Chondrocyte (in vitro differentiated cells): ENCODE measurements around the gene CFAP68. TPM values are rescaled to one million over a fixed set of nuclear protein-coding genes. Genes with fewer than 3 reads are reported as not detected.

Experiments used
- DNase-seq: peaks from one replicate; pipeline ENCODE4 v3.0.0; 2021; ENCODE audit warnings: mixed read lengths, low spot score
- H3K27ac Mint-ChIP-seq: one replicate; pipeline ENCODE4 v1.8.0; 2021; ENCODE audit warnings: mild to moderate bottlenecking, moderate library complexity, mixed read lengths; ENCODE audit not compliant: unreplicated experiment
- H3K27me3 Mint-ChIP-seq: 2 replicates; pipeline ENCODE4 v1.8.0; 2021; ENCODE audit warnings: low read depth, mixed read lengths
- H3K36me3 Mint-ChIP-seq: 2 replicates; pipeline ENCODE4 v1.8.0; 2021; ENCODE audit warnings: low read depth, mixed read lengths
- H3K4me1 Mint-ChIP-seq: 2 replicates; pipeline ENCODE4 v1.8.0; 2021; ENCODE audit warnings: low read depth, mild to moderate bottlenecking, mixed read lengths
- H3K4me3 Mint-ChIP-seq: one replicate; pipeline ENCODE4 v1.8.0; 2021; ENCODE audit warnings: mild to moderate bottlenecking, moderate library complexity, mixed read lengths; ENCODE audit not compliant: unreplicated experiment
- H3K9me3 Mint-ChIP-seq: 2 replicates; pipeline ENCODE4 v1.8.0; 2021; ENCODE audit warnings: low read depth, mixed read lengths
- total RNA-seq: library from RNA; stranded (reverse); gene quantifications from 3 replicates; pipeline ENCODE4 v1.2.1, GENCODE V29; 2021
- TF ChIP-seq, protein P1 (sequence below): fragments of 200-600 bp; sonication (generic); IDR thresholded peaks from 2 replicates; pipeline ENCODE4 v1.5.0; 2021; ENCODE audit warnings: antibody characterized with exemption, mild to moderate bottlenecking, moderate library complexity

The CFAP68 gene
- total RNA-seq, 1 donor from 2014 or later: 11.3 TPM

DNA sequence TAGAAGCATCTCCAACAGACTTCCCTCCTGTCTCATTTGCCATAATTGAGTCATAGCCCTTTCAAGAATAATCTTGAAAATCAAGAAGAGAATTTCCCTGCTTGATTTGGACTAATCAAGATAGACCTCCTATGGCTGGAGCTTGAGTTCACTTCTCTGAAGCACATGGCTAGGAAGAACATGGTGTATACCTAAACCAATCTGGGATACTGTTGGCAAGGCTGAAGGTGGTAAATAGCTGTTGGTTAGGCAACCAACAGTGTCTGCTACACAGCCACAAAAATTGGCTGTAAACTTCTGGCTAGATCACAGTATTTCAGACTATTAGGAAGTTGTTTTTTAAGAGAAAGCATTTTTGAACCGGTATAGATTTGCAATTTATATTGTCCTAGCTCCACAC lies 27.3 kb downstream of the CFAP68 start:
- H3K27ac Mint-ChIP-seq: peak overlapping the region; percentile 97
- DNase-seq: no peak
- peaks cover 25% of the 10 kb centered on the region for H3K36me3 Mint-ChIP-seq
- H3K9me3 Mint-ChIP-seq: peaks cover 3% of the 10 kb centered on the region
- TF ChIP-seq, protein P1, sequence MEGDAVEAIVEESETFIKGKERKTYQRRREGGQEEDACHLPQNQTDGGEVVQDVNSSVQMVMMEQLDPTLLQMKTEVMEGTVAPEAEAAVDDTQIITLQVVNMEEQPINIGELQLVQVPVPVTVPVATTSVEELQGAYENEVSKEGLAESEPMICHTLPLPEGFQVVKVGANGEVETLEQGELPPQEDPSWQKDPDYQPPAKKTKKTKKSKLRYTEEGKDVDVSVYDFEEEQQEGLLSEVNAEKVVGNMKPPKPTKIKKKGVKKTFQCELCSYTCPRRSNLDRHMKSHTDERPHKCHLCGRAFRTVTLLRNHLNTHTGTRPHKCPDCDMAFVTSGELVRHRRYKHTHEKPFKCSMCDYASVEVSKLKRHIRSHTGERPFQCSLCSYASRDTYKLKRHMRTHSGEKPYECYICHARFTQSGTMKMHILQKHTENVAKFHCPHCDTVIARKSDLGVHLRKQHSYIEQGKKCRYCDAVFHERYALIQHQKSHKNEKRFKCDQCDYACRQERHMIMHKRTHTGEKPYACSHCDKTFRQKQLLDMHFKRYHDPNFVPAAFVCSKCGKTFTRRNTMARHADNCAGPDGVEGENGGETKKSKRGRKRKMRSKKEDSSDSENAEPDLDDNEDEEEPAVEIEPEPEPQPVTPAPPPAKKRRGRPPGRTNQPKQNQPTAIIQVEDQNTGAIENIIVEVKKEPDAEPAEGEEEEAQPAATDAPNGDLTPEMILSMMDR: no peak
- peaks cover 65% of the 10 kb centered on the region for H3K4me1 Mint-ChIP-seq
- H3K4me3 Mint-ChIP-seq: no peak overlapping the region
- H3K27me3 Mint-ChIP-seq: no peaks in the 10 kb centered on the region

DNA sequence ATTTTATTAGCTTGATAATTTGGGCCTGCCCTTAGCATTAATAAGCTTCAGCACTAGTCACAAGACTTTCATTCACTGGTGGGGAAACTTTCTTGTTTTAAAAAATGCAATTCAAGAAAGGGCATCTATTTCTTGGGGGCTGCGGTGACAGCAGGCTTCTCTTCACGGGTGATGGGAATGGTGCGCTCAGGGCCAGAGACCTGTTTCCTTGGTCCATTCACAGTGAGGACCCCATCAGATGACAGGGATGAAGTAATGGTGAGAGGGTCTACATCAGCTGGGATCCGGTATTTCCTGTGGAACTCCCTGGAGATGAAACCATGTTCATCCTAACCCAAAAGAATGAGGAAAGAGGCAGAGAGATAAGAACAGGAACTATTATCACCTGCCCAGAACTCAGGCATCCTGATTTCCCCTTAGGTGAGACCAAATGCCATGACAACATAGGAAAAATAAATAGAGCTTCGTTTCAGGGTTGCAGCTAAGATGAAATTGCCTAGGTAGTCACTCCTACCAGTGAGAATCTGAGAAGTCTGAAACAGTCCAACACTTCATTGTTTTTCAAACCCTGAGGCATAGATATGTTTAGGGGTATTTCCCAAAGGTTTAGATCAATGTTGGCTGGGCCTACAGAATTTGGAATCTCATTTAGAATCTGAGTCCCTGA lies 29.4 kb downstream of the CFAP68 start:
- Mint-ChIP-seq H3K9me3 (peaks cover 3% of the 10 kb centered on the region), H3K27ac (peak overlapping the region; percentile 100), H3K4me1 (peaks cover 82% of the 10 kb centered on the region), H3K36me3 (peaks cover 24% of the 10 kb centered on the region), H3K4me3 (peak overlapping the region; percentile 98), H3K27me3 (no peaks in the 10 kb centered on the region)
- TF ChIP-seq, protein P1: no peak
- DNase-seq: no peak

DNA sequence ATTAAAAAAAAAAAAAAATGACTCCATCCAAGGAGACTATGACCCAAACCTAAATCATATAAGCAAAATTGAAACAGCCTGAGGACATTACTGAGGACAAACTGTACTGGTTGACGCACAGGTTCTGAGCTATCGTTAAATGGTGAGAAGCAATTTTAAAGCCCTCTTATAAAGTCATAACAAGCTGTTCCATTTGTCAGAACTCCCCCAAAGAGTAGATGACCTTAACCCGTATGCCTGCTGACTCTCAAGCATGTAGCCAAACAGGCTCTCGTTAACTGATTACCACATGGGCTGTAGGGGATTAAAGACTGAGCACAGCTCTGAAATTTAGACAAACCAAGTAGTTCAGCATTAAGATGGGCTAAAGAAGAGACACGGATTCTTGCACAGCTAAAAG lies 30.0 kb downstream of the CFAP68 start:
- H3K9me3 Mint-ChIP-seq: peaks cover 3% of the 10 kb centered on the region
- peak overlapping the region; percentile 98 for H3K4me3 Mint-ChIP-seq
- no peak for DNase-seq
- TF ChIP-seq, protein P1: no peak
- H3K27ac Mint-ChIP-seq: peak overlapping the region; percentile 100
- H3K4me1 Mint-ChIP-seq: peaks cover 88% of the 10 kb centered on the region
- no peaks in the 10 kb centered on the region for H3K27me3 Mint-ChIP-seq
- peaks cover 24% of the 10 kb centered on the region for H3K36me3 Mint-ChIP-seq

DNA sequence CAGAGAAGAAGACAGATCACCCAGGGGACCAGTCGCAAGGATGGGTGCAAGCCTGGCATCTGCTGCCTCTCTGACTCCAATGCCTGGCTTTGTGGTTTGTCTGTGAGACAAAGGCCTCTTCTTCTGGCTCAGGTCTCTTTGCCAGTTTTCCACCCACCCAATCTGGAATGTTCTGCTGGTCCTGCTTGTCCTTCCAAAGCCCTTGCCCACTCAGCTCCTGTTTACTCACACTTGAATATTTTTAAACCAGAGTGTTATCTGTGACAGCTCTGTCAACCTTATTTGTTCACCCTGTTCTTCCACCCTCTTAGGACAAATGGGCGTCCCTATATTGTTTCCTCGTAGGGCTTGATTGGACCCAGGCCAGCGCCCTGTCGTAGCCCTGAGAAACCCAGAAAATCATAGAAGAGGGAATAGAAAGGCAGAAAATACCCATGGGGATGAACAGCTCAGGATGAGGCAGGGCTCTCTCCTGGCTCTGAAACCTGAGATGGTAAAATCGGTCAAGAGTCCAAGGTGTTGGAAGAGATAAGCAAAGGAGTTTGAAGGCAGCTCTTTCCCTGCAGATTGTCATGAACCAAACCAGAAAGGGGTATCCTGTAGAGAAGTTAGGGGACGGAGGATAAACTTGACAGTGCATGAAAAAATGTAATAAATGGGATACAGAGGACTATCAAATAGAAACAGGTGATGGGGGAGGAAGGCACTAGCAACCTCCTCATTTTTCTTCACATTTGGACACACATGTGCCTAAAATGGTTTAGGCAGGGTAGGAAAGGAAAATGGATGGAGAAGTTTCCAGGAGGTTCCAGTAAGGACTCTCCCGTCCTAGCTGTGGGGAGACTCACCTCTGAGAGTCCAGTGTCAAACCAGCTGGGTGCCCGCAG lies 31.6 kb downstream of the CFAP68 start:
- DNase-seq: no peak
- Mint-ChIP-seq H3K4me1 (peaks cover 89% of the 10 kb centered on the region), H3K9me3 (no peaks in the 10 kb centered on the region), H3K4me3 (peak overlapping the region; percentile 98), H3K27me3 (no peaks in the 10 kb centered on the region), H3K36me3 (peaks cover 22% of the 10 kb centered on the region), H3K27ac (peak overlapping the region; percentile 100)
- TF ChIP-seq, protein P1: no peak

DNA sequence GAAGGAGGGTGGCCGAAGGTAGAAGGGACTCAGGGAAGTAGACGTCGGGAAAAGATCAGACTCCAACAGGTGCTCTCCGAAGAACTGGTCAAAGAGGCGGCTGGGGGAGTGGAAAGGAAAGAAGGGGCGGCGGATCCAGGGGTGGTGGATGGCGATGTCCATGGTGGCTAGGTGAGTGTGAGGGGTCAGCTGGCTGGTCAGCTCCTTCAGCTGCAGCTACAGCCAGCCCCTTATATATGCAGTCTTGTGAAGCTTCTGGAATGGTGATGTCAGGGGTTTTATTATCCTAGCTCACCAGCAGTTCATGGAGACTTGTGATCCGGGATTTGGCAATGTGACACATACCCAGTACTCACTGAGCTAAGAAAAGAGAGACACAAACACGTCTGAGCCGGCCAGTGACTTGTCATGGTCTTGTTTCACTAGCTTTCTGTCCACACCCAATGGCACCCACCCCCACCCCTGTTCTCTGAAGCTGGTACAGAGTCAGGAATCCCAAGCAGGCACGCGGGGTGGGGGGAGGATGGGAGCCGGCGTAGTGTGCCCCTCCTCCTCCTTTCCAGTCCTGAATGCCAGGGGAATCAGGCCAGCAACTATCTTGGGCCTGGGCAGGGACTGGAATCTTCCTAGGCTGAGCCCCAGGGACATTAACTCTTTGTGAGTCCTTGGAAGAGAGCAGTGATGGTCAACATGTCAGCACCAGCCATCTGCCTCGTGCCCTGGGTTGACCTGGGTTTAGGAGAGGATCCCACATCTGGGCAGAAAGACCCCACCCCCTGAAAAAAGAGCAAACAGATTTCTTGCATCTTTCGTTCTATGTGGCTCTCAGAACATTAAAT lies 32.4 kb downstream of the CFAP68 start, which contains the start of gene CRYAB:
Gene CRYAB (minus strand): TSS at position 208 of the 839 bp plus-strand sequence. CDS start 46 bp downstream, at position 162.
- Mint-ChIP-seq H3K4me3 (peak within 1 kb of the TSS; percentile 98), H3K9me3 (no peaks in the 10 kb centered on the region), H3K36me3 (peaks cover 22% of the 10 kb centered on the region), H3K27ac (peak within 1 kb of the TSS; percentile 100), H3K4me1 (peaks cover 88% of the 10 kb centered on the region), H3K27me3 (no peaks in the 10 kb centered on the region)
- TF ChIP-seq, protein P1: no peak
- DNase-seq: no peak
